Fibroblast of lung (primary cell): ENCODE measurements around the gene SUSD1. TPM values are rescaled to one million over a fixed set of nuclear protein-coding genes. Genes with fewer than 3 reads are reported as not detected.

Source experiments
- DNase-seq, 2 donors: peaks; one replicate each; pipeline versions ENCODE4 v3.0.0 to v3.0.0-alpha.2; 2010; ENCODE audit warnings: low read depth in 2 of 2
- H2AFZ ChIP-seq: 2 replicates; pipeline ENCODE4 v1.5.1; 2012; ENCODE audit warnings: low read length, control low read depth, inconsistent platforms
- H3K27ac ChIP-seq: 2 replicates; pipeline ENCODE4 v1.5.1; 2011; ENCODE audit warnings: low read length, control low read depth; ENCODE audit not compliant: insufficient read depth
- H3K27me3 ChIP-seq: 2 replicates; pipeline ENCODE4 v1.5.1; 2011; ENCODE audit warnings: mild to moderate bottlenecking, low read length; ENCODE audit not compliant: control insufficient read depth, insufficient read depth
- H3K36me3 ChIP-seq: 2 replicates; pipeline ENCODE4 v1.5.1; 2011; ENCODE audit warnings: low read length; ENCODE audit not compliant: control insufficient read depth, insufficient read depth
- H3K4me1 ChIP-seq: 2 replicates; pipeline ENCODE4 v1.5.1; 2011; ENCODE audit warnings: low read length; ENCODE audit not compliant: control insufficient read depth, insufficient read depth; ENCODE audit errors: extremely low read depth
- H3K4me2 ChIP-seq: 2 replicates; pipeline ENCODE4 v1.5.1; 2011; ENCODE audit warnings: low read length, control low read depth; ENCODE audit not compliant: insufficient read depth; ENCODE audit errors: extremely low read depth
- H3K4me3 ChIP-seq, 4 experiments: fragments of 200-600 bp in 1 of 4; sonication (generic) in 1 of 4; replicated peaks in 1 of 4; 2 replicates each; pipeline ENCODE4 v1.5.1; 2011 to 2016; ENCODE audit warnings: low read length in 4 of 4, low read depth in 3 of 4, mild to moderate bottlenecking in 3 of 4, control low read depth in 2 of 4, inconsistent platforms in 1 of 4, mixed read lengths in 1 of 4; ENCODE audit not compliant: insufficient read depth in 1 of 4; ENCODE audit errors: control extremely low read depth in 1 of 4
- H3K79me2 ChIP-seq: 2 replicates; pipeline ENCODE4 v1.5.1; 2012; ENCODE audit warnings: mild to moderate bottlenecking, low read length, inconsistent platforms; ENCODE audit not compliant: control insufficient read depth, insufficient read depth
- H3K9ac ChIP-seq: 2 replicates; pipeline ENCODE4 v1.5.1; 2011; ENCODE audit warnings: mild to moderate bottlenecking, low read length, control low read depth; ENCODE audit not compliant: insufficient read depth
- H3K9me3 ChIP-seq: 2 replicates; pipeline ENCODE4 v1.5.1; 2012; ENCODE audit warnings: low read depth, low read length; ENCODE audit not compliant: control insufficient read depth, insufficient read depth
- H4K20me1 ChIP-seq: 2 replicates; pipeline ENCODE4 v1.5.1; 2011; ENCODE audit warnings: low read length; ENCODE audit not compliant: control insufficient read depth, insufficient read depth; ENCODE audit errors: extremely low read depth
- EZH2 ChIP-seq: IDR thresholded peaks from 2 replicates; pipeline ENCODE4 v1.5.1; 2012; ENCODE audit warnings: low read length, control low read depth, mild to moderate bottlenecking; ENCODE audit errors: missing control alignments
- polyA plus RNA-seq, 2 donors: library from polyadenylated mRNA; depleted of rRNA in 1 of 2; stranded (reverse) in 1 of 2; unstranded in 1 of 2; fragments of >200 nt; gene quantifications; 2 replicates each; pipeline ENCODE4 v1.2.1, GENCODE V29; 2011 to 2012; ENCODE audit warnings: missing spikeins in 1 of 2
- total RNA-seq: library from RNA; depleted of rRNA; stranded (reverse); fragments of >200 nt; gene quantifications from 2 replicates; pipeline ENCODE4 v1.2.1, GENCODE V29; 2014
- TF ChIP-seq, protein P1 (sequence below), 2 donors: IDR thresholded peaks in 1 of 2; conservative IDR thresholded peaks in 1 of 2; 1 replicate in 1 of 2; 2 replicates in 1 of 2; pipeline ENCODE4 v1.5.1; 2011 to 2012; ENCODE audit warnings: low read length in 2 of 2, control low read depth in 1 of 2, inconsistent platforms in 1 of 2, low read depth in 1 of 2, mild to moderate bottlenecking in 1 of 2

The SUSD1 gene
- total and polyA plus RNA-seq, 2 donors (not counting 1 experiment from before 2014, with no cell fraction given): 27.4 to 28.6 TPM

DNA sequence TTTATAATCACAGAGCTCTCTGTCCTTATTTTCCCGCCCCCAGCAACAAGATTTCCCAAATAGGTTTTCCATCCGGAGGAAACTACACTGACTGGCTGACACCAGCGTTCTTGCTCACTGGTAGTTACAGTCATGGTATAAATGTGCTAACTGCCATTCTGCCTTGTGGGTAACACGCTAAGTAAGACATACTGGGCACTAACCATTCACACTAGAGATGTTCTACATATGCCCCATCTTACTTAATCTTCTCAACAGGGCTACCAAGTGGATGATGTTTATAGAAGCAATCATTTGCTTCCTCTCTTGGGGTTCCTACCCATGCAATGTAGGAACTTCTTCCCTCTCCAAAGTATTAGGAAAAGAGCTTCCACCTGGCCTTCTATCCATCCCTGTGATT lies 111.5 kb downstream of the SUSD1 start:
- TF ChIP-seq, protein P1, sequence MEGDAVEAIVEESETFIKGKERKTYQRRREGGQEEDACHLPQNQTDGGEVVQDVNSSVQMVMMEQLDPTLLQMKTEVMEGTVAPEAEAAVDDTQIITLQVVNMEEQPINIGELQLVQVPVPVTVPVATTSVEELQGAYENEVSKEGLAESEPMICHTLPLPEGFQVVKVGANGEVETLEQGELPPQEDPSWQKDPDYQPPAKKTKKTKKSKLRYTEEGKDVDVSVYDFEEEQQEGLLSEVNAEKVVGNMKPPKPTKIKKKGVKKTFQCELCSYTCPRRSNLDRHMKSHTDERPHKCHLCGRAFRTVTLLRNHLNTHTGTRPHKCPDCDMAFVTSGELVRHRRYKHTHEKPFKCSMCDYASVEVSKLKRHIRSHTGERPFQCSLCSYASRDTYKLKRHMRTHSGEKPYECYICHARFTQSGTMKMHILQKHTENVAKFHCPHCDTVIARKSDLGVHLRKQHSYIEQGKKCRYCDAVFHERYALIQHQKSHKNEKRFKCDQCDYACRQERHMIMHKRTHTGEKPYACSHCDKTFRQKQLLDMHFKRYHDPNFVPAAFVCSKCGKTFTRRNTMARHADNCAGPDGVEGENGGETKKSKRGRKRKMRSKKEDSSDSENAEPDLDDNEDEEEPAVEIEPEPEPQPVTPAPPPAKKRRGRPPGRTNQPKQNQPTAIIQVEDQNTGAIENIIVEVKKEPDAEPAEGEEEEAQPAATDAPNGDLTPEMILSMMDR (conservative IDR thresholded peaks at IDR 0.05 in 1 of 2, IDR thresholded peaks at IDR 0.05 in 1 of 2; ENCODE audit: low read depth in 1 of 2, low read length in 2 of 2): no peak
- TF ChIP-seq EZH2: no peak
- no peaks in the 10 kb centered on the region for H3K27me3 ChIP-seq

DNA sequence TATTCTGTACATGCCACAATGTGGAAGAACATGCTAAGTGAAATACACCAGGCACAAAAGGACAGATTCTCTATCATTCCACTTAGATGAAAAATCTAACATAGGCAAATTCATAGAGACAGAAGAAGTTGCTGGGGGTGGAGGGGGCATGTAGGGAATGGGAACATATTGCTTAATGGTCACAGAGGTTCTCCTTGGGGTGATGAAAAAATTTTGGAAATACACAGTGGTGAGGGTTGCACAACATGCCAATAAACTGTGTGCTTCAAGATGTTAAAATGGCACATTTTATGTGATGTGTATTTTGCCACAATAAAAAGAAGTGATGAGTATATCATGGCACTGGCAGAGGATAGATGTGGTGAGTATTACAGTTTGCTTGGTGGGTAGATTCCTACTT lies 111.9 kb downstream of the SUSD1 start:
- peak in 1 of 2 donors; percentile 50 for DNase-seq
- Histone ChIP-seq H3K4me1 (peaks cover 32% of the 10 kb centered on the region), H3K4me3 (no peak overlapping the region), H3K27ac (peak overlapping the region; percentile 96), H2AFZ (no peak overlapping the region), H3K79me2 (no peaks in the 10 kb centered on the region), H3K36me3 (no peaks in the 10 kb centered on the region), H4K20me1 (no peaks in the 10 kb centered on the region), H3K27me3 (no peaks in the 10 kb centered on the region), H3K9ac (no peak overlapping the region), H3K4me2 (no peak overlapping the region), H3K9me3 (no peaks in the 10 kb centered on the region)
- TF ChIP-seq, protein P1 (conservative IDR thresholded peaks at IDR 0.05 in 1 of 2, IDR thresholded peaks at IDR 0.05 in 1 of 2; ENCODE audit: low read depth in 1 of 2, low read length in 2 of 2): no peak
- no peak for TF ChIP-seq EZH2

More for the DNA sequence above, 111.5 kb downstream of the SUSD1 start:
- no peaks in the 10 kb centered on the region for H3K79me2 ChIP-seq
- H3K36me3 ChIP-seq: no peaks in the 10 kb centered on the region
- DNase-seq: no peak
- H3K4me2 ChIP-seq: no peak overlapping the region
- no peaks in the 10 kb centered on the region for H4K20me1 ChIP-seq
- no peak overlapping the region for H2AFZ ChIP-seq
- peak overlapping the region; percentile 96 for H3K27ac ChIP-seq
- H3K4me1 ChIP-seq: peaks cover 32% of the 10 kb centered on the region
- H3K9ac ChIP-seq: no peak overlapping the region
- no peak overlapping the region for H3K4me3 ChIP-seq
- H3K9me3 ChIP-seq: no peaks in the 10 kb centered on the region

DNA sequence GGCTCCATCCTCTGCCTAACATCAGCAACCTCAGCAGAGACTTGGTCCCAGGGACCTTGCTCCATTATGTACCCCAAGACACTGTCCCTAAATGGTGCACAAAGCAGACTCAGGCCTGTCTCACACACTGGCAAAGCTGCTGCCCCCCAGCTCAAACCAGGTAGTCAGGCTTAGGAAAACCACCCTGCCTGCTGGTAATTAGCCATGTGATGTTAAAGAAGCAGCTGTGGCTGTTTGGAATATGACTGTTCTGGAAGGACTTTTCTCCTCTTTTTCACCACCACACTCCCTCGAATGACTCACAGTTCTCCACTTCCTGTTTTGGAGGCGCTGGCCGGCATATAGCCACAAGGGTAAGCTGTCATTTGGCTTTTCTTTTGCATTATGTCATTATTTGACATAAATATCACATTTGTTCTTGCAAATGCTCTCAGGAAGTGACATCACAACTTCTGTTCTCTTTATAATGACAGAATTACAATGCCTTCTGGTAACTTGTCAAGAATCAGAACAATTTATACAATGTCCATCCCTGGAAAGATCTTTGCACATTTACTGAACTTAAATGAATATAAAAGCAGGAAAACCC lies 113.9 kb downstream of the SUSD1 start:
- TF ChIP-seq, protein P1 (conservative IDR thresholded peaks at IDR 0.05 in 1 of 2, IDR thresholded peaks at IDR 0.05 in 1 of 2; ENCODE audit: low read depth in 1 of 2, low read length in 2 of 2): no peak
- no peak for TF ChIP-seq EZH2
- Histone ChIP-seq H3K27me3 (no peaks in the 10 kb centered on the region), H3K4me1 (peaks cover 32% of the 10 kb centered on the region), H2AFZ (no peak overlapping the region), H3K36me3 (no peaks in the 10 kb centered on the region), H3K9ac (peak overlapping the region; percentile 58), H3K27ac (peak overlapping the region; percentile 96), H4K20me1 (no peaks in the 10 kb centered on the region), H3K4me2 (peak overlapping the region; percentile 51), H3K79me2 (no peaks in the 10 kb centered on the region), H3K9me3 (no peaks in the 10 kb centered on the region), H3K4me3 (no peak overlapping the region)
- DNase-seq: peak; percentile 97 to 99
